Inflammatory macrophage treated with lipopolysaccharide for 1 hour (primary cell): Measurements from ENCODE around the gene DCAF10.

Experiments
- DNase-seq, 2 donors: peaks; one replicate each; pipeline ENCODE4 v3.0.0-alpha.2; 2020 to 2022

DCAF10 gene

DNA sequence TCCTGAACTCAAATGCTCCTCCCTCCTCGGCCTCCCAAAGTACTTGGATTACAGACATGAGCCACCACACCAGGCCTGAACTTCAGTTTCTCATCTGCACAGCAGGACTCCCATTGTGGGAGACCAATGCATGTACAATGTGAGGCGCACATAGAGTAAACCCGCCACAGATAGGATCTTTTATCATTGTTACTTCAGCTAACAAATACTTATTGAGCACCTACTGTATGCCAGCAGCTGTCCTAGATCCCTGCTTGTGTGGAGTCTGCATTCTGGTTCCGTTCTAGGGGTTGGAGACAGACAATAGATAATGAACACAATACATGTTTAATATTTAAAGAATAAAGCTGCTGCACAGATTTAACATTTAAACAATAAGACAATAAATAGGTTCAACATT, 109.7 kb downstream of the DCAF10 start:
- no peak for DNase-seq

DNA sequence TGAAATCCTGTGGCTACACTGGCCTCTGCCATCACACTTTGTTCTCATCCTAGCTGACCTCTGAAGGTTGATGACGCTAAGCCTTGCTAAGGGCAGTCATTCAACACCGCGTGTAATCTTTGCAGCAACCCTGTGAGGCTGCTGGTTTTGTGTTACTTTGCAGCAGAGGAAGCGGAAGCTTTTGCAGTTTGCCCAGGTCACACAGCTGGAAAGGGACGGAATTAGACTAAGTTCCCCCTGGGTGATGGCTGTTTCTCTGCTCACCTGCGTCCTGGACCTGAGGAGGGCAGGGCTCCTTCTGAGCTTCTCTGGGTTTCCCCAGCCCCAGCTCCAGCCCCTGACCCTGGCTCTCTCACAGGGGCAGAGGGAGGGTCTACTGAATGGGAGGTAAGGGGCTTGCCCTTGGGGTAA, 110.7 kb downstream of the DCAF10 start:
- no peak for DNase-seq

GRCh38 chr9:37913480-37914153, 113.0 kb downstream of the DCAF10 start:
- peak; percentile 80 to 100 for DNase-seq

GRCh38 chr9:37914154-37914551, 113.6 kb downstream of the DCAF10 start:
- no peak for DNase-seq

GRCh38 chr9:37914701-37915358, 114.2 kb downstream of the DCAF10 start:
- DNase-seq: no peak

DNA sequence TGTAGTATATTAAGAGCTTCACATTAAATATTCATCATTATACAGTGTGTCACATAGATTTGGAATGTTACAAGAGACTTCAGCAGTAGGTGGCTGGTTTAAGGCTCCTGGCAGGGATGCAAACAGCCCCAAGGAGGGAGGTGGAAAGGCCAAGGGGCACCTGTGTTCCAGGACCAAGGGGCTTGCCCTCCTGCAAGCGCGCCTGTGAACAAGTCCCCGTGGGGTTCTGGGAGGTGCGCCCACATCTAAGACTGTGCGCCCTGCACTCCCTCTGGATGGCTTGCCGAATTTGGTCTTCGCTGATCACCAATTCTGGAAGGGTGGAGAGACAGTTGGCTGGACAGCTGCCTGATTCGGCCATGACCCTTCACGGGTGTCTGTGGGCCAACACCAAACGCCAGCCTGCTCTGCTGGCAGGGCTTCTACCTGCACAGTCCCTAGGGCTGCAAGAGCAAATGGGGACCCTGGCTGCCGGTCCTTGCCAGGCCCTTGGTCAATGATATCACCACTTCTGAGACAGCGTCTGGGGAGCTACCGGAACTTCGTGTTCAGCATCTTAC, 115.4 kb downstream of the DCAF10 start:
- no peak for DNase-seq

- DNase-seq: no peak
Observed at GRCh38 chr9:37916471-37917312, 116.1 kb downstream of the DCAF10 start.
